Mammary epithelial cell (primary cell): ENCODE results near the gene MED15.

ENCODE experiments used
- CTCF ChIP-seq, 2 donors: IDR thresholded peaks in 1 of 2; conservative IDR thresholded peaks in 1 of 2; 2 replicates each; pipeline ENCODE4 v1.5.1; 2011 to 2012; ENCODE audit warnings: inconsistent platforms in 2 of 2, low read length in 2 of 2, mild to moderate bottlenecking in 2 of 2, control low read depth in 1 of 2, low read depth in 1 of 2; ENCODE audit not compliant: insufficient read depth in 1 of 2; ENCODE audit errors: extremely low read depth in 1 of 2
- EZH2 ChIP-seq: IDR thresholded peaks from 2 replicates; pipeline ENCODE4 v1.6.1; 2012; ENCODE audit warnings: low read length, inconsistent platforms, borderline replicate concordance

GRCh38 chr22:20533095-20533878, 25.9 kb downstream of the MED15 start:
- TF ChIP-seq CTCF (conservative IDR thresholded peaks at IDR 0.05 in 1 of 2, IDR thresholded peaks at IDR 0.05 in 1 of 2; ENCODE audit: extremely low read depth in 1 of 2, insufficient read depth in 1 of 2, low read depth in 1 of 2, low read length in 2 of 2) = no peak
- no peak for TF ChIP-seq EZH2
